ENCODE data around the gene ENPP7. TPM values are rescaled to one million over a fixed set of nuclear protein-coding genes. Genes with fewer than 3 reads are reported as not detected.

Gene ENPP7
- total and polyA plus RNA-seq, 4 donors, result 0.31 TPM; not detected in 3

DNA sequence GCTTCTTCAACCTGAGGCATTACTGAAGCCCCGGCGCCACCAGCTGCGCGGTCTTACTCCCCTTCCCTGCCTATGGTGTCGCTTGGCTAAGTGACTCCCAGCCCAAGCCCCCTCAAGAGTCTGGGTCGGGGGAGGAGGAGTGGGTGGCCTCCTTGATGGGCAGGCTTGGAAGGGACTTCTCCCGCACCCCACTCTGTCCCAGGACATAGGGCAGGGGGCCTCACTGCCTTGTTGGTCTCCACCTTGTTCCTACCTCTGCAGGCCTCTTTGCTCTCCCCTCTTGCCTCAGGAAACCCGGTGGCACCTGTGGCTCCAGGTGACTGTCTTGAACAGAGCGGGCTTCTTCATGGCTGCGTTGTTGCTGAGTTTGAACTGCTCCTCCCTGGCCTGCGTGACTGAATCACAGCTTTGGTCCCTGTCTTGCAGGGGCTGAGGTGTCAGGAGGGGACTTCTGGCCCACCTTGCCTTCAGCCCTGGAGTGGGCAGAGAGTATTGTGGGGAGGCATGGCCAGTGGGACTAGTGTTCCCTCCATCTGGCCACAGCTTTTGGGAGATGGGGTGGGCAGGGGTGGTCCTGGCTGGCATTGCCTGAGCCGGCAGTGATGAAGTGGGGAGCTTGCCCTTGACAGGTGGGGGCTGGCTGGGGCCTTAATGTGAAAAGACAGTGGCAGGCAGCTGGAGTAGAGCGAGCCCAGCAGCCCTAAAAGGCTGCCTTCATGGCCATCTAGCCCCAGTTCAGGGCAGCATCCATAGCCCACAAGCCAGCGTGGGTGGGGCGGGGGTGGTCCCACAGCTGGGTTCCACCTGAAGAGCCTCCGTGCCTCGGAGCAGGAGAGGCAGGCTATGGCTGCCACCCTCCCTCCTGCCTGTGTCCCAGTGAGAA is 54.5 kb downstream of the ENPP7 start:
- Histone ChIP-seq H3K4me1 (ENCODE audit: control insufficient read depth in 5 of 5, insufficient read depth in 5 of 5, low read length in 5 of 5) (peaks cover 0 to 13% (median 0%) of the 10 kb centered on the region in 5 donors), H3K9ac (ENCODE audit: insufficient read depth in 1 of 2, low read length in 2 of 2) (no peak overlapping the region), H3K9me3 (ENCODE audit: control insufficient read depth in 4 of 4, insufficient read depth in 3 of 4, low read length in 3 of 4) (no peaks in the 10 kb centered on the region), H3K27ac (ENCODE audit: low read depth in 1 of 2, low read length in 1 of 2) (no peak overlapping the region), H3K27me3 (ENCODE audit: control insufficient read depth in 3 of 3, insufficient read depth in 3 of 3, low read length in 2 of 3) (peaks cover 0 to 25% (median 16%) of the 10 kb centered on the region in 3 donors), H3K4me3 (no peak overlapping the region), H3K36me3 (ENCODE audit: control insufficient read depth in 4 of 4, insufficient read depth in 4 of 4, low read length in 4 of 4) (peaks cover 0 to 9% (median 5%) of the 10 kb centered on the region in 4 donors)
- TF ChIP-seq, protein P1, sequence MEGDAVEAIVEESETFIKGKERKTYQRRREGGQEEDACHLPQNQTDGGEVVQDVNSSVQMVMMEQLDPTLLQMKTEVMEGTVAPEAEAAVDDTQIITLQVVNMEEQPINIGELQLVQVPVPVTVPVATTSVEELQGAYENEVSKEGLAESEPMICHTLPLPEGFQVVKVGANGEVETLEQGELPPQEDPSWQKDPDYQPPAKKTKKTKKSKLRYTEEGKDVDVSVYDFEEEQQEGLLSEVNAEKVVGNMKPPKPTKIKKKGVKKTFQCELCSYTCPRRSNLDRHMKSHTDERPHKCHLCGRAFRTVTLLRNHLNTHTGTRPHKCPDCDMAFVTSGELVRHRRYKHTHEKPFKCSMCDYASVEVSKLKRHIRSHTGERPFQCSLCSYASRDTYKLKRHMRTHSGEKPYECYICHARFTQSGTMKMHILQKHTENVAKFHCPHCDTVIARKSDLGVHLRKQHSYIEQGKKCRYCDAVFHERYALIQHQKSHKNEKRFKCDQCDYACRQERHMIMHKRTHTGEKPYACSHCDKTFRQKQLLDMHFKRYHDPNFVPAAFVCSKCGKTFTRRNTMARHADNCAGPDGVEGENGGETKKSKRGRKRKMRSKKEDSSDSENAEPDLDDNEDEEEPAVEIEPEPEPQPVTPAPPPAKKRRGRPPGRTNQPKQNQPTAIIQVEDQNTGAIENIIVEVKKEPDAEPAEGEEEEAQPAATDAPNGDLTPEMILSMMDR (IDR thresholded peaks at IDR 0.05; ENCODE audit: control extremely low read depth, extremely low read depth), result no peak
- ATAC-seq (ENCODE audit: insufficient read depth, low FRiP score) (no peak), DNase-seq (peak in 1 of 3 donors; percentile 11)
- WGBS, 2 donors, result 95 to 97% methylated on average over 17 of the region's 17 CpGs

DNA sequence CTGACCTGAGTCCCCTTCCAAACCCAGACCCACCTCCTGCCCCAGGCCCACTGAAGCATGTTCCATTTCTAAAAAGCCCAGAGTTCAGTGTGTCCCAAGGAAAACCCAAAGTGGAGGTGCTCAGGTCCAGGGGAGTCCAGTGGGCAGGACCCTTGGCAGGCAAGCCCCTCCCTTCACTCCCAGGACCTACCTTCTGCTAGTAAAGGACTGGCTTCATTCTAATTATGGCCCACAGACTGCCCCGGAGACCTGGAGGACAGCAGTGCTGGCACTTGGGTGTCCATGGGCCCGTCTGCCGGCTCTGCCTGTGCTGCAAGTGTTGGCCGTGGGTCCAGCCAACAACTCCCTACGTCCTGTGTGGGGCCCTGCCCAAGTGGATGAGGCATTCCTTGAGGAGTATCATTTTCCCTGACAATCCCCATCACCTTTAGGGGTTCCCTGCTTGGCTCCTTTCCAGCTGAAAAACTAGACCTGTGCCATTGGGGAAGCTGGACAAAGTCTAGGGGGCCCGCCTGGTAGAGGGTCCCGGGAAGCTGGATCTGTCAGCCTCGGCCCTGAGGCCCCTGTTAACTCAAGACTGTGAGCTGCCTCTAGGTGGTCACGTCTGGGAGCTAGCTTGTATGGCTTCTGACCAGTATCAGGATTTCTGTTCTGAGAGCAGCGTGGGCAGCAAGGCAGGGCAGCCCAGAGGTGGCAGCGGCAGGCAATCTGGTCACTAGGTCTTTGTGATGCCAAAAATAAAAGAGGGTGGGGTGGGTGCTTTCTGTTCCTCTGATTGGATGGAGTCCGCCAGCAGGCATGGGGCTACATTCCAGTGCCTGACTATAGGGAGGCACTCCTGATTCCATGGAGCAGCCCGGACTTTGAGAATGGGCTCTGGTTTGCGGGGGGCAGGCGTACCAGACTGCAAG is 55.4 kb downstream of the ENPP7 start:
- DNase-seq, result peak in 1 of 3 donors; percentile 11
- peaks cover 0 to 33% (median 25%) of the 10 kb centered on the region in 3 donors for H3K27me3 ChIP-seq (ENCODE audit: control insufficient read depth in 3 of 3, insufficient read depth in 3 of 3, low read length in 2 of 3)
- no peak for ATAC-seq (ENCODE audit: insufficient read depth, low FRiP score)
- H3K9me3 ChIP-seq (ENCODE audit: control insufficient read depth in 4 of 4, insufficient read depth in 3 of 4, low read length in 3 of 4), result no peaks in the 10 kb centered on the region
- H3K27ac ChIP-seq (ENCODE audit: low read depth in 1 of 2, low read length in 1 of 2), result no peak overlapping the region
- H3K4me3 ChIP-seq, result no peak overlapping the region
- no peak overlapping the region for H3K9ac ChIP-seq (ENCODE audit: insufficient read depth in 1 of 2, low read length in 2 of 2)
- TF ChIP-seq, protein P1 (IDR thresholded peaks at IDR 0.05; ENCODE audit: control extremely low read depth, extremely low read depth), result no peak
- WGBS, 2 donors, result 91 to 94% methylated on average over 15 of the region's 15 CpGs
- H3K36me3 ChIP-seq (ENCODE audit: control insufficient read depth in 4 of 4, insufficient read depth in 4 of 4, low read length in 4 of 4), result peaks cover 0 to 8% (median 3%) of the 10 kb centered on the region in 4 donors
- H3K4me1 ChIP-seq (ENCODE audit: control insufficient read depth in 5 of 5, insufficient read depth in 5 of 5, low read length in 5 of 5), result peaks cover 0 to 14% (median 0%) of the 10 kb centered on the region in 5 donors

DNA sequence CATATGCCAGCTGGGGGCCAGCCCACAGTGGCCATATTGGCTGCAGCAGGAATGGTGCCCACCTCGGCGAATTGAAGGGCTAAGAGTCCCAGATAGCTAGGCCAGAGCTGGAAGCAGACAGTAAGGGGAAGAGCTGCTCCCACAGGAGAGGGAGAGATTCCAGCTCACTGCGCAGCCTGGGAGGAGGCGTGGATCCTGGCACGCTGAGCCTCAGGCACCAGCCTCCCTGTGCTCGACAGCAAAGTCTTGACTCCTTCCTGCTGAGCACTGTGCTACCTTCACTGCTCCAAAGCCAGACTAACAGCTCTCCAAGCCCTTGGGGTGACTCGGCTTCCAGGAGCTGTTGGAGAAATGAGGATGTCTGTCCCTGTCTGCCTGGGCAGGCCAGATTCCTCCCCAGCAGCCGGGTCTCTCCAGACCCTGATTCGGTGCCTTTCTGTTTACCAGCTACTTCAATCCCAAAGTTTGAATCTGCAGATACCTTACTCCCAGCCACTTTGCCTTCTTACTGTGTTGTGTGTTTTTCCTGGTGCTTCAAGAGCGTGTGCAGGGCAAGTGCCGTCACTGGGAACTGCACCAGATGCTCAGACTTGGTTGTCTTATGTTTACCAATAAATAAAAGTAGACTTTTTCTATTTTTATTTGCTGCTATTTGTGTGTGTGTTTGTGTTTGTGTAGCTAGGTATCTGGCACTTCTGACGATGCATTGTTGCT is 56.3 kb downstream of the ENPP7 start:
- Histone ChIP-seq H3K9me3 (ENCODE audit: control insufficient read depth in 4 of 4, insufficient read depth in 3 of 4, low read length in 3 of 4) (no peaks in the 10 kb centered on the region), H3K9ac (ENCODE audit: insufficient read depth in 1 of 2, low read length in 2 of 2) (no peak overlapping the region), H3K27ac (ENCODE audit: low read depth in 1 of 2, low read length in 1 of 2) (no peak overlapping the region), H3K4me3 (no peak overlapping the region), H3K4me1 (ENCODE audit: control insufficient read depth in 5 of 5, insufficient read depth in 5 of 5, low read length in 5 of 5) (peaks cover 0 to 14% (median 0%) of the 10 kb centered on the region in 5 donors), H3K36me3 (ENCODE audit: control insufficient read depth in 4 of 4, insufficient read depth in 4 of 4, low read length in 4 of 4) (peaks cover 0 to 8% (median 3%) of the 10 kb centered on the region in 4 donors), H3K27me3 (ENCODE audit: control insufficient read depth in 3 of 3, insufficient read depth in 3 of 3, low read length in 2 of 3) (peaks cover 0 to 41% (median 34%) of the 10 kb centered on the region in 3 donors)
- DNase-seq, result no peak
- TF ChIP-seq, protein P1 (IDR thresholded peaks at IDR 0.05; ENCODE audit: control extremely low read depth, extremely low read depth), result no peak
- ATAC-seq (ENCODE audit: insufficient read depth, low FRiP score), result no peak
- WGBS, 2 donors, result 90 to 91% methylated on average over 12 of the region's 12 CpGs
